IMR-90 (cell line): ENCODE data around the gene BRD4. TPM values are rescaled to one million over a fixed set of nuclear protein-coding genes. Genes with fewer than 3 reads are reported as not detected.
A peak's percentile ranks its signal among the peaks of the same experiment; 100 is the strongest.

Experiments used
- ATAC-seq: fragments of 200-7000 bp; cut with Tn5 transposase; 2 replicates; pipeline ENCODE4 v1.9.1; 2020; ENCODE audit warnings: low read depth, mild to moderate bottlenecking, moderate library complexity
- BruUV-seq: library from RNA; stranded (reverse); fragments of 400-500 nt; replicated peaks from 2 replicates; lab custom pipeline; 2021; lab: Mats Ljungman, UMichigan
- CTCF ChIA-PET: fragments of 300-600 bp; formaldehyde crosslinking; extraction: SDS; loops from one replicate; lab custom pipeline; 2021; ENCODE audit warnings: antibody characterized with exemption; lab: Yijun Ruan, JAX
- POLR2A ChIA-PET: fragments of 300-600 bp; sonication (Branson Sonifier 250); formaldehyde crosslinking; loops from one replicate; lab custom pipeline; 2022; ENCODE audit warnings: antibody characterized with exemption; ENCODE audit not compliant: unreplicated experiment; lab: Charles Lee
- DNase-seq: peaks from one replicate; pipeline ENCODE4 v3.0.0; 2013
- H2AFZ ChIP-seq: replicated peaks from 2 replicates; pipeline ENCODE3; 2013; ENCODE audit warnings: low read length, mild to moderate bottlenecking; ENCODE audit not compliant: poor library complexity
- H2AK5ac ChIP-seq: 2 replicates; pipeline ENCODE4 v1.6.1; 2013; ENCODE audit warnings: low read depth, low read length, inconsistent platforms
- H2AK9ac ChIP-seq: replicated peaks from 2 replicates; pipeline ENCODE3; 2013; ENCODE audit warnings: mild to moderate bottlenecking, low read depth, low read length, moderate library complexity; ENCODE audit not compliant: poor library complexity
- H2BK120ac ChIP-seq: 2 replicates; pipeline ENCODE4 v1.6.1; 2013; ENCODE audit warnings: low read depth, low read length, inconsistent platforms
- H2BK15ac ChIP-seq: 3 replicates; pipeline ENCODE4 v1.6.1; 2013; ENCODE audit warnings: low read depth, low read length, inconsistent platforms
- H2BK20ac ChIP-seq: 2 replicates; pipeline ENCODE4 v1.6.1; 2013; ENCODE audit warnings: low read depth, mild to moderate bottlenecking, inconsistent platforms, low read length, moderate library complexity
- H2BK5ac ChIP-seq: 2 replicates; pipeline ENCODE4 v1.6.1; 2013; ENCODE audit warnings: mild to moderate bottlenecking, low read depth, low read length, inconsistent platforms; ENCODE audit not compliant: poor library complexity, severe bottlenecking
- H3K14ac ChIP-seq: replicated peaks from 2 replicates; pipeline ENCODE4 v1.6.1; 2013; ENCODE audit warnings: low read depth, low read length, inconsistent platforms
- H3K18ac ChIP-seq: 2 replicates; pipeline ENCODE4 v1.6.1; 2013; ENCODE audit warnings: low read depth, low read length, control low read depth
- H3K23ac ChIP-seq: 2 replicates; pipeline ENCODE4 v1.6.1; 2013; ENCODE audit warnings: low read depth, low read length, inconsistent platforms
- H3K27ac ChIP-seq: 2 replicates; pipeline ENCODE4 v1.5.1; 2013; ENCODE audit warnings: mild to moderate bottlenecking, control low read depth, low read length; ENCODE audit not compliant: insufficient read depth
- H3K27me3 ChIP-seq: 2 replicates; pipeline ENCODE4 v1.6.1; 2013; ENCODE audit warnings: low read length; ENCODE audit not compliant: control insufficient read depth, insufficient read depth
- H3K36me3 ChIP-seq: 2 replicates; pipeline ENCODE4 v1.6.1; 2013; ENCODE audit warnings: low read length, mixed read lengths; ENCODE audit not compliant: control insufficient read depth, insufficient read depth
- H3K4ac ChIP-seq: 2 replicates; pipeline ENCODE4 v1.6.1; 2013; ENCODE audit warnings: low read depth, low read length, inconsistent platforms
- H3K4me1 ChIP-seq: 2 replicates; pipeline ENCODE4 v1.6.1; 2013; ENCODE audit warnings: low read length, mixed read lengths; ENCODE audit not compliant: control insufficient read depth, insufficient read depth
- H3K4me2 ChIP-seq: 2 replicates; pipeline ENCODE4 v1.6.1; 2013; ENCODE audit warnings: low read depth, mild to moderate bottlenecking, control low read depth, low read length, moderate library complexity
- H3K4me3 ChIP-seq: 2 replicates; pipeline ENCODE4 v1.5.1; 2013; ENCODE audit warnings: low read depth, mild to moderate bottlenecking, control low read depth, low read length, moderate library complexity; ENCODE audit not compliant: insufficient read depth
- H3K56ac ChIP-seq: 2 replicates; pipeline ENCODE4 v1.6.1; 2013; ENCODE audit warnings: low read length, inconsistent platforms; ENCODE audit not compliant: insufficient read depth; ENCODE audit errors: extremely low read depth
- H3K79me1 ChIP-seq, 2 experiments: 2 replicates each; pipeline ENCODE4 v1.6.1; 2013; ENCODE audit warnings: low read length in 2 of 2, inconsistent platforms in 1 of 2, low read depth in 1 of 2
- H3K9ac ChIP-seq: 2 replicates; pipeline ENCODE4 v1.6.1; 2013; ENCODE audit warnings: low read depth, low read length, control low read depth
- H3K9me1 ChIP-seq: 2 replicates; pipeline ENCODE4 v1.6.1; 2013; ENCODE audit warnings: low read length, inconsistent platforms; ENCODE audit not compliant: insufficient read depth
- H3K9me3 ChIP-seq: 2 replicates; pipeline ENCODE4 v1.6.1; 2013; ENCODE audit warnings: low read length; ENCODE audit not compliant: control insufficient read depth, insufficient read depth
- H4K20me1 ChIP-seq: 2 replicates; pipeline ENCODE4 v1.6.1; 2013; ENCODE audit warnings: low read length, inconsistent platforms; ENCODE audit not compliant: insufficient read depth
- H4K5ac ChIP-seq: 2 replicates; pipeline ENCODE4 v1.6.1; 2013; ENCODE audit warnings: mild to moderate bottlenecking, low read depth, low read length, control low read depth
- H4K8ac ChIP-seq, 2 experiments: 2 replicates each; pipeline ENCODE4 v1.6.1; 2013; ENCODE audit warnings: low read depth in 2 of 2, low read length in 2 of 2, control low read depth in 1 of 2, inconsistent platforms in 1 of 2
- H4K91ac ChIP-seq: 2 replicates; pipeline ENCODE4 v1.6.1; 2013; ENCODE audit warnings: low read depth, low read length, inconsistent platforms; ENCODE audit not compliant: insufficient read depth
- BHLHE40 ChIP-seq: fragments of 150-350 bp; IDR thresholded peaks from 2 replicates; pipeline ENCODE4 v1.6.1; 2016; ENCODE audit warnings: mild to moderate bottlenecking, low read depth, low read length
- CEBPB ChIP-seq: IDR thresholded peaks from 2 replicates; pipeline ENCODE4 v1.6.1; 2012; ENCODE audit warnings: low read depth, low read length, improper control_type of control experiment
- CHD1 ChIP-seq: IDR thresholded peaks from 2 replicates; pipeline ENCODE4 v1.6.1; 2012; ENCODE audit warnings: low read depth, low read length, improper control_type of control experiment
- CTCF ChIP-seq: conservative IDR thresholded peaks from 2 replicates; pipeline ENCODE4 v1.5.1; 2012; ENCODE audit warnings: mild to moderate bottlenecking, low read depth, low read length, improper control_type of control experiment
- FOS ChIP-seq: fragments of 150-350 bp; IDR thresholded peaks from 2 replicates; pipeline ENCODE4 v1.6.1; 2016; ENCODE audit warnings: low read depth, low read length
- MAFK ChIP-seq: IDR thresholded peaks from 2 replicates; pipeline ENCODE4 v1.6.1; 2012; ENCODE audit warnings: low read depth, low read length, improper control_type of control experiment
- MAZ ChIP-seq: IDR thresholded peaks from 2 replicates; pipeline ENCODE4 v1.6.1; 2012; ENCODE audit warnings: low read depth, mild to moderate bottlenecking, low read length, improper control_type of control experiment, moderate library complexity, borderline replicate concordance
- MXI1 ChIP-seq: IDR thresholded peaks from 2 replicates; pipeline ENCODE4 v1.6.1; 2012; ENCODE audit warnings: low read depth, mild to moderate bottlenecking, low read length, moderate library complexity, borderline replicate concordance
- POLR2A ChIP-seq: IDR thresholded peaks from 2 replicates; pipeline ENCODE4 v1.6.1; 2012; ENCODE audit warnings: mild to moderate bottlenecking, low read depth, low read length
- RAD21 ChIP-seq: IDR thresholded peaks from 2 replicates; pipeline ENCODE4 v1.6.1; 2012; ENCODE audit warnings: low read length, improper control_type of control experiment
- RCOR1 ChIP-seq: IDR thresholded peaks from 2 replicates; pipeline ENCODE4 v1.6.1; 2012; ENCODE audit warnings: mild to moderate bottlenecking, low read length, improper control_type of control experiment; ENCODE audit not compliant: insufficient replicate concordance
- RFX5 ChIP-seq: IDR thresholded peaks from 2 replicates; pipeline ENCODE4 v1.8.0; 2012; ENCODE audit warnings: low read depth, mild to moderate bottlenecking, low read length, moderate library complexity
- SMC3 ChIP-seq: fragments of 150-350 bp; IDR thresholded peaks from 2 replicates; pipeline ENCODE4 v1.6.1; 2016; ENCODE audit warnings: low read depth, mild to moderate bottlenecking, antibody characterized with exemption, low read length, moderate library complexity
- USF2 ChIP-seq: fragments of 150-350 bp; IDR thresholded peaks from 2 replicates; pipeline ENCODE4 v1.6.1; 2017; ENCODE audit warnings: mild to moderate bottlenecking, antibody characterized with exemption, low read length, low read depth
- WGBS, 2 experiments: methylation state at CpG; one replicate each; pipeline versions ENCODE4 v1.1.5 to v1.1.7; 2013; ENCODE audit warnings: missing lambda C conversion rate in 2 of 2; ENCODE audit not compliant: insufficient read length in 1 of 2; ENCODE audit errors: extremely low coverage in 2 of 2; 5-methylcytosine and 5-hydroxymethylcytosine counted together
- dilution Hi-C: fragments of 300-500 bp; cut with HindIII; formaldehyde crosslinking; loops from one replicate; pipeline ENCODE4 v1.14.3; 2018; ENCODE audit warnings: low sequenced_read_pairs; ENCODE audit not compliant: unreplicated experiment
- in situ Hi-C: fragments of 300-500 bp; cut with MboI; formaldehyde crosslinking; loops from 3 replicates; pipeline ENCODE4 v1.14.3; 2019; ENCODE audit warnings: low sequenced_read_pairs, inconsistent platforms, mixed read lengths
- intact Hi-C: fragments of 100-400 bp; cut with micrococcal nuclease; formaldehyde crosslinking; loops from 2 replicates; pipeline ENCODE4 v1.10.0; 2022
- polyA plus RNA-seq, 3 experiments: library from polyadenylated mRNA; depleted of rRNA; stranded (reverse); fragments of >200 nt; gene quantifications; 2 replicates each; pipeline ENCODE4 v1.2.3, GENCODE V29; 2012; ENCODE audit warnings: low replicate concordance in 1 of 3
- total RNA-seq: library from RNA; depleted of rRNA; stranded (reverse); fragments of >200 nt; gene quantifications from 2 replicates; pipeline ENCODE4 v1.2.3, GENCODE V29; 2012

The BRD4 gene
- total and polyA plus RNA-seq, 2 of the 4 experiments (the other 2 are of a cell fraction), result 7.0 to 21.1 TPM

GRCh38 chr19:15188851-15189250 lies 143.5 kb downstream of the BRD4 start:
- intact Hi-C loops (no loop called here), in situ Hi-C loops (no loop called here), dilution Hi-C loops (no loop called here)
- Histone ChIP-seq H2BK5ac (no peak overlapping the region), H4K91ac (no peak overlapping the region), H3K36me3 (peaks cover 59% of the 10 kb centered on the region), H4K5ac (no peak overlapping the region), H3K18ac (no peak overlapping the region), H3K9ac (no peak overlapping the region), H3K4me3 (no peak overlapping the region), H2AFZ (peak overlapping the region; percentile 32), H2AK9ac (no peak overlapping the region), H3K4me2 (no peak overlapping the region), H3K4me1 (no peaks in the 10 kb centered on the region), H3K9me3 (no peaks in the 10 kb centered on the region), H2AK5ac (no peak overlapping the region; the same call in 1 of the 2 replicates), H2BK20ac (no peak overlapping the region), H4K20me1 (peaks cover 7% of the 10 kb centered on the region), H3K14ac (no peak overlapping the region), H3K9me1 (no peaks in the 10 kb centered on the region), H3K56ac (no peak overlapping the region), H3K27ac (no peak overlapping the region), H3K23ac (no peak overlapping the region), H2BK120ac (no peak overlapping the region), H2BK15ac (no peak overlapping the region), H3K4ac (no peak overlapping the region), H4K8ac (no peak overlapping the region), H3K27me3 (no peaks in the 10 kb centered on the region), H3K79me1 (peaks cover 4 to 14% of the 10 kb centered on the region in 2 experiments; a peak in 3 of 4 replicates)
- BruUV-seq, result no TSS peak
- WGBS, 2 experiments, result 94% methylated on average over 13 of the region's 24 CpGs; no CpG with 5 or more reads in 1 of the 2 experiments
- TF ChIP-seq RFX5, result no peak
- no peak for TF ChIP-seq USF2
- no peak for TF ChIP-seq MXI1
- no peak for TF ChIP-seq CTCF
- no peak for TF ChIP-seq RCOR1
- no peak for TF ChIP-seq FOS
- TF ChIP-seq SMC3, result no peak
- no peak for TF ChIP-seq MAZ
- TF ChIP-seq RAD21, result no peak
- TF ChIP-seq CHD1, result no peak
- TF ChIP-seq BHLHE40, result no peak
- no peak for TF ChIP-seq CEBPB
- no peak for TF ChIP-seq POLR2A
- no peak for TF ChIP-seq MAFK
- no peak for ATAC-seq
- ChIA-PET CTCF (no interaction called here), POLR2A (no interaction called here)
- no peak for DNase-seq
